Naive B cell (primary cell): ENCODE data around the gene UAP1L1. TPM values are rescaled to one million over a fixed set of nuclear protein-coding genes. Genes with fewer than 3 reads are reported as not detected.

Source experiments
- ATAC-seq, 2 donors: fragments of 150-1000 bp; cut with Tn5 transposase; 2 replicates each; pipeline ENCODE4 v1.10.0; 2021; ENCODE audit warnings: low read depth in 2 of 2, mild to moderate bottlenecking in 2 of 2, moderate library complexity in 2 of 2
- DNase-seq: peaks from one replicate; pipeline ENCODE4 v3.0.0; 2022
- H3K27ac Mint-ChIP-seq, 6 donors: one replicate each; pipeline ENCODE4 v1.8.0; 2020 to 2022; ENCODE audit warnings: mild to moderate bottlenecking in 6 of 6, mixed read lengths in 6 of 6, moderate library complexity in 5 of 6, inconsistent platforms in 2 of 6
- H3K27me3 Mint-ChIP-seq, 3 donors: one replicate each; pipeline ENCODE4 v1.8.0; 2021 to 2022; ENCODE audit warnings: mixed read lengths in 3 of 3, mild to moderate bottlenecking in 1 of 3
- H3K36me3 Mint-ChIP-seq, 2 donors: one replicate each; pipeline ENCODE4 v1.8.0; 2020 to 2022; ENCODE audit warnings: mixed read lengths in 2 of 2, inconsistent platforms in 1 of 2, mild to moderate bottlenecking in 1 of 2
- H3K4me1 Mint-ChIP-seq, 3 donors: one replicate each; pipeline ENCODE4 v1.8.0; 2020 to 2022; ENCODE audit warnings: mixed read lengths in 3 of 3, inconsistent platforms in 1 of 3, mild to moderate bottlenecking in 1 of 3, moderate library complexity in 1 of 3
- H3K4me3 Mint-ChIP-seq, 8 donors: one replicate each; pipeline ENCODE4 v1.8.0; 2020 to 2022; ENCODE audit warnings: mild to moderate bottlenecking in 8 of 8, mixed read lengths in 8 of 8, moderate library complexity in 8 of 8, inconsistent platforms in 2 of 8
- H3K9me3 Mint-ChIP-seq, 7 donors: one replicate each; pipeline ENCODE4 v1.8.0; 2020 to 2022; ENCODE audit warnings: mixed read lengths in 7 of 7, mild to moderate bottlenecking in 5 of 7, inconsistent platforms in 2 of 7, moderate library complexity in 1 of 7
- polyA plus RNA-seq, 6 donors: library from polyadenylated mRNA; unstranded; fragments of 300-500 nt; fragmentation: Illumina TruSeq; gene quantifications; one replicate each; pipeline ENCODE4 v1.2.3, GENCODE V29; 2021; ENCODE audit warnings: low read depth in 6 of 6

UAP1L1 gene
- polyA plus RNA-seq, 6 donors from 2014 or later = 1.7 to 6.1 (median 3.5) TPM

DNA sequence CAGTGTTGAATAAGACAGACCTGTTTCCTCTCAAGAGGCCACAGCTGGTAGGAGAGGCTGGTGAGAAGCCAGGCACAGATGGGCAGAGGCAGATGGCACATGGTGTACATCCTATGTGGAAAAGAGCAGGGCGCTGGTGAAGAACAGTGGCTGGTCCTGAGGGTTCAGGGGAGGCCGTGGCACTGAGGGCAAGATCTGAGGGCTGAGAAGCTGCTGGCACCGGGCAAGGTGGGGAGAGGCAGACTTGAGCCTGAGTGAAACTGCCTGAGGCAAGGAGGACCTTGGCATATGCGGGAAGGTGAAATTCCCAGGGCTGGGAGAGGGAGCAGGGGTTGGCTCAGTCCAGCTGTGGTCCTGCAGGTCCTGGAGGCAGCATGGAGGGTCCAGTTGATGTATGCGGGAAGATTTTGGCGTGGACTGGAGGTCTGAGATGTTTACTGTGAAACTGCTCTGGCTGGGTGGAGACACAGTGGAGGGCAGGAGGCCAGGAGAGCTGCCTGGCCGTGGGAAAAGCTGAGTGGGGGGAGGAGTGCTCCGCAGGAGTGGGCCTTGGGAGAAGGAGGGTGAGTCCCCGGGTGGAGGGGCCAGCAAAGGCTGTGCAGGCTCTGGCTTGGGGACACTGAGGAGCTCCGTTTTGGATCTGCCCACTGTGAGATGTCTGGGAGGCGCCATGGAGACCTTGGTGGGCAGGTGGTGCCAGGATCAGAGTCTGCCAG lies 12.1 kb downstream of the UAP1L1 start:
- Mint-ChIP-seq H3K4me1 (peaks cover 21 to 32% (median 27%) of the 10 kb centered on the region in 3 donors), H3K27me3 (no peaks in the 10 kb centered on the region), H3K4me3 (peak overlapping the region in 4 of 8 donors; percentile 41 to 81 (median 46)), H3K36me3 (no peaks in the 10 kb centered on the region), H3K9me3 (no peaks in the 10 kb centered on the region), H3K27ac (peak overlapping the region in 3 of 6 donors; percentile 41 to 65 (median 62))
- no peak for ATAC-seq
- DNase-seq = no peak

DNA sequence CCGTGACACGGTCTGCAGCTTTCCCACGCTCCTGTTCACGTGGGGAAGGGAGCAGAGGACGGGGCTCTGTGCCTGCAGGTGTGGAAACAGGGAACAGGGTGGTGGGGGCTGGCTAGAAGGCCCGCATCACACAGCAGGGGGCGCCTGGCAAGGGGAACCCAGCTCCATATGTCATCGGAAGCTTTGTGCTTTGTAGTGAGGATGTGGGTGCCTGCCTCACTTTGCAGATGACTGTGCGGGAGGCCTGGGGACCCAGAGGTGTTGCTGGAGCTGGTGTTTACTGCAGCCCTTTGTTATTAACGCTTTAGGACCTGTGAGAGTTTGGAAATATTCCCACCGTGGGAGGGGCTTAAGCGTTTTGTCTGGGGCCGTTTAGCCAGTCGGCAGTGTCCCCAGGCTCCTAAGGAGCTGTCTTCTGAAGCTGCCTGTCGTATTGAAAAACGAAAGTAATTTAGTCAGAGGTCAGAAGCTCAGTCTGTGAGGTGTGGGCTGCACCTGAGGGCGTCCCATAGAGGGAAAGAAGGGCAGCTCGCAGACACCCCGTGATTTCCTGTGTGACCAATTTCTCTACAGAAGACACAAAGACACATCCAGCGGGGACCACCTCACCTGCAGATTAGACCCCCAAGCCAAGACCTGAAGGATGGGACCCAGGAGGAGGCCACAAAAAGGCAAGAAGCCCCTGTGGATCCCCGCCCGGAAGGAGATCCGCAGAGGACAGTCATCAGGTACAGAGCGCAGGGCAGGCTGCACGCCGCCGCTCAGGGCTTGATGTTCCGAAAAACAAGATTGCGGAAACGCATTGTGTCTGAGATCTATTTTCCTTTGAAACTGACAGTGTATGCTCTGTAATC lies 18.6 kb downstream of the UAP1L1 start:
- peaks cover 5 to 9% (median 7%) of the 10 kb centered on the region in 3 donors for H3K4me1 Mint-ChIP-seq
- H3K36me3 Mint-ChIP-seq = peaks cover 4 to 7% of the 10 kb centered on the region in 2 donors
- H3K9me3 Mint-ChIP-seq = no peaks in the 10 kb centered on the region
- H3K27ac Mint-ChIP-seq = peak overlapping the region in 2 of 6 donors; percentile 15 to 54
- peak overlapping the region in 2 of 8 donors; percentile 25 to 47 for H3K4me3 Mint-ChIP-seq
- DNase-seq (no peak), ATAC-seq (peak; percentile 74 to 93)
- H3K27me3 Mint-ChIP-seq = no peaks in the 10 kb centered on the region

DNA sequence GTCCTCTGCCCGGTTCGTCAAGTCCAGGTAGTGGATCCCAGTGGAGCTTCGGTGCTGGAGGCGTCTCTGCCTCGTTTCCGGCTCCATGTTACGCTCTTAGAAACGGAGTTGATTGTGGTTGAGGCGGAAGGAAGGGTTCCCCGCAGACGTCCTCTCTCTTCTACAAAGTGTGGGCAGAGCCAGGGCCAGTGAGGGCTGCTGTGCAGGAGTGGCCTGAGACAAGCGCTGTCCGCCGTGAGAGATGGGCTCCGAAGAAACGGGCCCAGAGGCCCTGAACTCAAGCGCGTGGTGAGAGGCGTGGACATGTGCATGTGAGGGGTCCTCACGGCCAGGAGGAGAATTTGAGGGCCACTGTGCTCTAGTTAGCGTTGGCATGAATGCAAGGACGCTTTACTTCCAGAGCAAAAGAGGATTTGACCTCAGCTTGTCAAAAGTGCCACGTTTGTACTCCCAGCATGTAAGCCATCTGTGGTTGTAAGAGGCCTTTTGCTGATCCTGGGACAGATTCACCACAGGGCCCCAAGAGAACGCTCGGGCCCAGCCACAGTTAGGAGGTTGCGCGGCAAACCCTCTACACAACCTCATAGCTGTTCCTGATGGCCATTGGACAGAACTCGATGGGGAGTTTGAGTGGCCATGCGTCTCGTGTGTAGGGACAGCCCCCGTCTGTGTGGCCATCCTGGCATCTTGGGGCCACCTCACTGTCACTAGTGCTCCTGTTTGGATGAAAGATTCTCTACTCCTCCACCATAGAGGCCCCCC lies 19.6 kb downstream of the UAP1L1 start:
- H3K27me3 Mint-ChIP-seq = no peaks in the 10 kb centered on the region
- H3K9me3 Mint-ChIP-seq = no peaks in the 10 kb centered on the region
- H3K27ac Mint-ChIP-seq = no peak overlapping the region
- peaks cover 7 to 8% of the 10 kb centered on the region in 2 donors for H3K36me3 Mint-ChIP-seq
- no peak for ATAC-seq
- no peak for DNase-seq
- peaks cover 5 to 9% (median 7%) of the 10 kb centered on the region in 3 donors for H3K4me1 Mint-ChIP-seq
- peak overlapping the region in 1 of 8 donors; percentile 21 for H3K4me3 Mint-ChIP-seq

DNA sequence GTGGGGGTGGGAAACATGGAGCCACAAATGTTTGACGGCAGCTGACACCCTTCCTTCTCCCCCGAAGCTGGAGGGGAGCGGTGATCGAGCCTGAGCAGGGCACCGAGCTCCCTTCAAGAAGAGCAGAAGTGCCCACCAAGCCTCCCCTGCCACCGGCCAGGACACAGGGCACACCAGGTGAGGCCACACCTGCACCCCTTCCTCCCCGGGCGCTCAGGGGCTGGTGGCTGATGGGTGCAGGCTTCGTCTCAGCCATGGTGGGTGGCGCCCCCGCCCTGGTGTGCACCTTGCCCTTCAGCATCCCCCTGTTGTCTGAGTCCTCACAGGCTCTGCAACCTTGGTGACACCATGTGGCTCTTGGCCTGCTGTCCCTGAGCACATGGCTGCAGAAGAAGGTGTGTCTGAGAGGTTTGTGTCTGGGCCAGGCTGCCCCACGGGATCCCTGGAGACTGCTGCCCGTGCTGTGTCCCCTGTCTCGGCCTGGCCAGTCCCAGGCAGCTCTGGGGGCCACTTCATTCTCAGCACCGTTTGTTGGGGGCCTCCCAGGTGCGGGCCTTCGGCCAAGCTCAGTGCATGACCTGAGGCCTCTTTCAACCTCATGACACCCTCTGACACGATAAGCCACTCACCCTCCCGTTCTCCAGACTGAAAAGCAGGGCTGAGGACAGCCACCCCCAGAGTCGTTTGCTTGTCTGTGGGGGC lies 20.6 kb downstream of the UAP1L1 start:
- ATAC-seq = no peak
- peaks cover 7 to 8% of the 10 kb centered on the region in 2 donors for H3K36me3 Mint-ChIP-seq
- peaks cover 5 to 9% (median 5%) of the 10 kb centered on the region in 3 donors for H3K4me1 Mint-ChIP-seq
- no peaks in the 10 kb centered on the region for H3K27me3 Mint-ChIP-seq
- no peak overlapping the region for H3K27ac Mint-ChIP-seq
- H3K4me3 Mint-ChIP-seq = no peak overlapping the region
- no peak for DNase-seq
- H3K9me3 Mint-ChIP-seq = no peaks in the 10 kb centered on the region

DNA sequence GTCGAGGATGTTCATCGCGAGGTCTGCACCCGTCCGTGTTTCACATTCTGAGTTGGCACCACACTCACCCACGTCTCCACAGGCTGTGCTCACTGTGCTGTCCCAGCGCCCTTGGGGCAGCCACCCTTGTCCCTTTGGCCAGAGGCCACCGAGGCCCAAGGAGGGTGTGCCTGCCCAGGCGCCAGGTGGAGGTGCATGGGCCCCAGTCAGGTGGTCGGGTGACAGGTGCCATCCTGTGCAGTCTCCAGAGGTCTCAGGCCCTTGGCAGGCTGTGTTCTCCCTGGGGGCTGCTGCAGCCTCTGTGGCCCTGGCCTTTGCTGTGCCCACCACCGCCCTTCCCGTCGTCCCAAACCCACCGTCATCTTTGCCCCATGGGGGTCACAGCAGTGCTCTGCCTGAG lies 21.9 kb downstream of the UAP1L1 start:
- Mint-ChIP-seq H3K36me3 (peaks cover 7 to 8% of the 10 kb centered on the region in 2 donors), H3K9me3 (no peaks in the 10 kb centered on the region), H3K27ac (peak overlapping the region in 1 of 6 donors; percentile 56), H3K4me3 (no peak overlapping the region), H3K27me3 (no peaks in the 10 kb centered on the region), H3K4me1 (peaks cover 4 to 7% (median 5%) of the 10 kb centered on the region in 3 donors)
- no peak for ATAC-seq
- DNase-seq = no peak

DNA sequence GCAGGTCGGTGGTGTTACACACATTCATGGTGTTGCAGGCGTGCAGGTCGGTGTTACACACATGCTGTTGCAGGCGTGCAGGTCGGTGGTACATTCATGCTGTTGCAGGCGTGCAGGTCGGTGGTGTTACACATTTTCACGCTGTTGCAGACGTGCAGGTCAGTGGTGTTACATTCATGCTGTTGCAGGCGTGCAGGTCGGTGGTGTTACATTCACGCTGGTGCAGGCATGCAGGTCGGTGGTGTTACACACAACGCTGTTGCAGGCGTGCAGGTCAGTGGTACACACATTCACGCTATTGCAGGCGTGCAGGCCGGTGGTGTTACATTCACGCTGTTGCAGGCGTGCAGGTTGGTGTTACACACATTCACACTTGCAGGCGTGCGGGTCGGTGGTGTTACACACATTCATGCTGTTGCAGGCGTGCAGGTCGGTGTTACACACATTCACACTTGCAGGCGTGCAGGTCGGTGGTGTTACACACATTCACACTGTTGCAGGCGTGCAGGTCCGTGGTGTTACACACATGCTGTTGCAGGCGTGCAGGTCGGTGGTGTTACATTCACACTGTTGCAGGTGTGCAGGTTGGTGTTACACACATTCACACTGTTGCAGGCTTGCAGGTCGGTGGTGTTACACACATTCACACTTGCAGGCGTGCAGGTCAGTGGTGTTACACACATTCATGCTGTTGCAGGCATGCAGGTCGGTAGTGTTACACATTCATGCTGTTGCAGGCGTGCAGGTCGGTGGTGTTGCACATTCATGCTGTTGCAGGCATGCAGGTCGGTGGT lies 26.1 kb downstream of the UAP1L1 start:
- DNase-seq (no peak), ATAC-seq (no peak)
- H3K27me3 Mint-ChIP-seq = no peaks in the 10 kb centered on the region
- H3K4me3 Mint-ChIP-seq = no peak overlapping the region
- no peaks in the 10 kb centered on the region for H3K4me1 Mint-ChIP-seq
- H3K27ac Mint-ChIP-seq = no peak overlapping the region
- peaks cover 7 to 8% of the 10 kb centered on the region in 2 donors for H3K36me3 Mint-ChIP-seq
- H3K9me3 Mint-ChIP-seq = no peaks in the 10 kb centered on the region

DNA sequence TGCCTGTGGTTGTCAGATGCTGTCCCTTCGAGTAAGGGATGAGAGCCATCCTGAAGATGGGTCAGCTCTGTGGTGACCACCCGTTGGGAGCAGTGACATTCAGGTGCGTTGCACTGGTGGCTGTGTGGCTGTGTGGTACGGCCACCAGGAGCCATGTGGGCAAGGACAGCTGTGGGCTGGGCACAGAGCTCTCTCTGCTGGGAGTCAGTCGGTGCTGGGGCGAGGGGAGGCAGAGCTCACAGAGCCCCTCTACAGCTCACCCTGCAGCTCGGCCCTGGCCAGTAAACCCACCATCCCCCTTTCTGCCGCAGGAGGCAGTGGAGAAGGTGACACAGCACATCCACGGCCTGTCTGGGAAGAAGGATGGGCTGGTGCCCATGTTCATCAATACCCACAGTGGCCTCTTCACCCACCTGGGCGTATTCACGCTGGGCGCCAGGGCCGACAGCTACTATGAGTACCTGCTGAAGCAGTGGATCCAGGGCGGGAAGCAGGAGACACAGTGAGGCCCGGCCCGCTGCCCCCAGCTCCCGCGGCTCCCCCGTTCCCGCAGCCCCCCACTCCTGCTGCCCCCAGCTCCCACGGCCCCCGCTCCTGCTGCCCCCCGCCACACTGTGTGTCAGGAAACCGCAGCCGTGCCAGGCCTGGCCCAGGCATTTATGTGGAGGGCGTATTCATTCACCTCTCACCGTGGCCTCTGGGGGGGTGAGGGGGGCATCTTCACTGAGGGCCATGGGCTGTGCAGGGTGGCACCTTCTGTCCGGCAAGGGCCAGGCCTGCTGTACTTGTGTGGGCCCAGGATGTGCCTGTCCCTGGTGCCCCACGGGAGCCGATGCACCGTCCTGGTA lies 28.7 kb downstream of the UAP1L1 start:
- ATAC-seq (no peak), DNase-seq (no peak)
- Mint-ChIP-seq H3K4me1 (peaks cover 0 to 3% (median 0%) of the 10 kb centered on the region in 3 donors), H3K9me3 (no peaks in the 10 kb centered on the region), H3K27ac (no peak overlapping the region), H3K4me3 (no peak overlapping the region), H3K36me3 (peaks cover 3 to 5% of the 10 kb centered on the region in 2 donors), H3K27me3 (no peaks in the 10 kb centered on the region)

DNA sequence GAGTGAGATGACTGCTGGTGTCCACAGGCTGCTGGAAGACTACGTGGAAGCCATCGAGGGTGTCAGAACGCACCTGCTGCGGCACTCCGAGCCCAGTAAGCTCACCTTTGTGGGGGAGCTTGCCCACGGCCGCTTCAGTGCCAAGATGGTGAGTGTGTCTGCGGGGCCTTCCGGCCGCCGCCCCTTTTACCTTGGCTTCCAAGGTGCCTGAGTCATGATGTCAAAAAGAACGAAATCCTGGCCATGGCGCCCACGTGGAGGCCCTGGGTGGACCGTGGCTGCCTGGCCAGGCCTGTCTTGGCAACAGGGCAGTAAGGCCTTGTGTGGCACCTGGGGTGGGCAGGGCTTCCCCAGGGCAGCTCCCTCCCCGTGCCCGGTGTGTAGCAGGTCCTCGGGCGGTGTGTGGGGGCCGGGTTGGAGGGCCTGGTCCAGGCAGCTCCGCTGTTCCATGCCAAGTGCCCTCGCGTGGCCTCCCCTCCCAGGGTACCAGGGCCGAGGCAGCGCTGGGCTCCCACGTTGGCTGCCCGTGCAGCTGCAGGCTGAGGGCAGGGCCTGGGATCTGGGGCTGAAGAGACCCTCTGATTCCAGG lies 29.4 kb downstream of the UAP1L1 start:
- H3K4me1 Mint-ChIP-seq = peaks cover 0 to 3% (median 0%) of the 10 kb centered on the region in 3 donors
- H3K36me3 Mint-ChIP-seq = peaks cover 0 to 8% of the 10 kb centered on the region in 2 donors
- no peaks in the 10 kb centered on the region for H3K27me3 Mint-ChIP-seq

DNA sequence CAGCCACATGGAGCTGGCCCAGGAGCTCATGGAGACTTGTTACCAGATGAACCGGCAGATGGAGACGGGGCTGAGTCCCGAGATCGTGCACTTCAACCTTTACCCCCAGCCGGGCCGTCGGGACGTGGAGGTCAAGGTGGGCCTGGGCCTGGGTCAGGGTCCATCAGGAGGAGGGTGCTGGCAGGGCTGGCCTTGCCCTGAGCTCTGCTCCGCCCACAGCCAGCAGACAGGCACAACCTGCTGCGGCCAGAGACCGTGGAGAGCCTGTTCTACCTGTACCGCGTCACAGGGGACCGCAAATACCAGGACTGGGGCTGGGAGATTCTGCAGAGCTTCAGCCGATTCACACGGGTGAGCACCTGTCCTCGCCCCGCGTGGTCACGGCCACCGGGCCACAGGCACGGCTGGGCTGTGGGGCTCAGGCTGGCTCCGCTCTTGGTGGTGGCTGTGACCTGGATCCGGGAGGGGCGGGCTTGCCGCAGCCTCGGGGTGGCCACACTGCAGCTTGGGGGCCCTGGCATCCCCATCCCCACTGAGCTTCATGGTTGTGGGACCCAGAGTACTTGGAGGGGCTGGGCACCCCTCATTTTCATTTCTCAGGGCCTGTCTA lies 30.1 kb downstream of the UAP1L1 start:
- Mint-ChIP-seq H3K9me3 (no peaks in the 10 kb centered on the region), H3K36me3 (peaks cover 0 to 8% of the 10 kb centered on the region in 2 donors), H3K4me1 (peaks cover 0 to 3% (median 0%) of the 10 kb centered on the region in 3 donors), H3K4me3 (no peak overlapping the region), H3K27ac (no peak overlapping the region), H3K27me3 (no peaks in the 10 kb centered on the region)
- ATAC-seq (no peak), DNase-seq (no peak)

More for the DNA sequence above, 29.4 kb downstream of the UAP1L1 start:
- H3K27ac Mint-ChIP-seq = no peak overlapping the region
- no peak for DNase-seq
- ATAC-seq = no peak
- H3K9me3 Mint-ChIP-seq = no peaks in the 10 kb centered on the region
- no peak overlapping the region for H3K4me3 Mint-ChIP-seq

DNA sequence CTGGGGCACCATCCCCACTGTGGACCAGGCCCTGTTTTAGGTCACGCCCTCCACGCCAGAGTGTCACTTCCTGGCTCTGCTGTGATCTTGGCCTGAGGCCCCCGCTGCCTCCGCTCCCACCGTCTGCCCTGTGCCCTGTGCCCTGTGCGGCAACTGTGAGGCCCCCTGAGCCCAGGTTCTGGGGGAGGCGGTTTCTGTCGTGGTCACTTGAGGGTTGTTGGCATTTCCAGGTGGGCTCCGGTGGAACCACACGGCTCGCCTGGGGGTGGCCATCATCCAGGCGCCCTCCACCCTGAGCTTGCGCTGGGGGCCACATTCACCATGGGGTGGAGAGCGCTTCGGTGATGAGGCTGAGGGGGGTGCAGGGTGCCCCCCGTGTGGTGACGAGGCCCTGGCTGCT lies 30.7 kb downstream of the UAP1L1 start:
- H3K4me3 Mint-ChIP-seq = no peak overlapping the region
- H3K9me3 Mint-ChIP-seq = no peaks in the 10 kb centered on the region
- H3K36me3 Mint-ChIP-seq = peaks cover 0 to 8% of the 10 kb centered on the region in 2 donors
- H3K27me3 Mint-ChIP-seq = no peaks in the 10 kb centered on the region
- H3K27ac Mint-ChIP-seq = no peak overlapping the region
- DNase-seq = no peak
- peaks cover 0 to 3% (median 2%) of the 10 kb centered on the region in 3 donors for H3K4me1 Mint-ChIP-seq
- ATAC-seq = no peak
